Lower leg skin (tissue), 4 donors: ENCODE data around the gene ST6GALNAC3. TPM values are rescaled to one million over a fixed set of nuclear protein-coding genes. Genes with fewer than 3 reads are reported as not detected.

Experiments used
- DNase-seq, 2 donors: peaks; one replicate each; pipeline ENCODE4 v3.0.0-alpha.2; 2019; ENCODE audit warnings: low spot score in 2 of 2
- H3K4me3 ChIP-seq: fragments of 200-600 bp; sonication (generic); 2 replicates; pipeline ENCODE4 v1.5.1; 2017; ENCODE audit warnings: mild to moderate bottlenecking, low read depth; ENCODE audit not compliant: poor library complexity, severe bottlenecking
- POLR2A ChIP-seq, 2 donors: fragments of 450-650 bp; IDR thresholded peaks; one replicate each; pipeline ENCODE4 v1.6.1; 2016 to 2017; ENCODE audit warnings: antibody characterized with exemption in 2 of 2, mild to moderate bottlenecking in 1 of 2, moderate library complexity in 1 of 2
- WGBS, 2 donors: methylation state at CpG; one replicate each; pipeline ENCODE4 v1.1.5; 2018; 5-methylcytosine and 5-hydroxymethylcytosine counted together
- intact Hi-C: fragments of 100-400 bp; cut with DNase I; formaldehyde crosslinking; loops from one replicate; pipeline ENCODE4 v1.15.0; 2023; ENCODE audit warnings: low total_unique reads
- total RNA-seq, 4 donors: library from RNA; depleted of rRNA; stranded (reverse); fragments of >200 nt; gene quantifications; one replicate each; pipeline ENCODE4 v1.1.0, GENCODE V29; 2016
- TF ChIP-seq, protein P1 (sequence below), 3 donors: fragments of 450-650 bp; IDR thresholded peaks; one replicate each; pipeline ENCODE4 v1.5.1; 2016; ENCODE audit warnings: antibody characterized with exemption in 3 of 3, mild to moderate bottlenecking in 3 of 3, moderate library complexity in 2 of 3

The ST6GALNAC3 gene
- total RNA-seq, 4 donors from 2014 or later = 1.5 to 3.8 (median 3.0) TPM

DNA sequence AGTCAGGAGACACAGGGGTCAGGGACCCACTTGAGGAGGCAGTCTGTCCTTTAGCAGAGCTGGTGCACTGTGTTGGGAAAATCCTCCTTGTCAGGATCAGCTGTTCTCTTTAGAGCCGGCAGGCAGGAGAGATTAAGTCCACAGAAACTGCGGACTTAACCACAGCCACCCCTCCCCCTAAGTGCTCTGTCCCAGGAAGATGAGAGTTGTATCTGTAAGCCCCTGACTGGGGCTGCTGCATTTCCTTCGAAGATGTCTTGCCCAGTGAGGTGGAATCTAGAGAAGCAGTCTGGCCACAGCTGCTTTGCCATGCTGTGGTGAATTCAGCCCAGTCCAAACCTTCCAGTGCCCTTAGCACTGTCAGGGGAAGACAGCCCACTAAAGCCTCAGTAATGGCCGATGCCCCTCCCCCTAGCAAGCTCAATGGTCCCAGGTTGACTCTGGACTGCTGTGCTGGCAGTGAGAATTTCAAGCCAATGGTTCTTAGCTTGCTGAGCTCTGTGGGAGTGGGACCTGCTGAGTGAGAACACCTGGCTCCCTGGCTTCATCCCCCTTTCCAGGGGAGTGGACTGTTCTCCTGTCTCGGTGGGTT, 172.8 kb downstream of the ST6GALNAC3 start:
- TF ChIP-seq, protein P1, sequence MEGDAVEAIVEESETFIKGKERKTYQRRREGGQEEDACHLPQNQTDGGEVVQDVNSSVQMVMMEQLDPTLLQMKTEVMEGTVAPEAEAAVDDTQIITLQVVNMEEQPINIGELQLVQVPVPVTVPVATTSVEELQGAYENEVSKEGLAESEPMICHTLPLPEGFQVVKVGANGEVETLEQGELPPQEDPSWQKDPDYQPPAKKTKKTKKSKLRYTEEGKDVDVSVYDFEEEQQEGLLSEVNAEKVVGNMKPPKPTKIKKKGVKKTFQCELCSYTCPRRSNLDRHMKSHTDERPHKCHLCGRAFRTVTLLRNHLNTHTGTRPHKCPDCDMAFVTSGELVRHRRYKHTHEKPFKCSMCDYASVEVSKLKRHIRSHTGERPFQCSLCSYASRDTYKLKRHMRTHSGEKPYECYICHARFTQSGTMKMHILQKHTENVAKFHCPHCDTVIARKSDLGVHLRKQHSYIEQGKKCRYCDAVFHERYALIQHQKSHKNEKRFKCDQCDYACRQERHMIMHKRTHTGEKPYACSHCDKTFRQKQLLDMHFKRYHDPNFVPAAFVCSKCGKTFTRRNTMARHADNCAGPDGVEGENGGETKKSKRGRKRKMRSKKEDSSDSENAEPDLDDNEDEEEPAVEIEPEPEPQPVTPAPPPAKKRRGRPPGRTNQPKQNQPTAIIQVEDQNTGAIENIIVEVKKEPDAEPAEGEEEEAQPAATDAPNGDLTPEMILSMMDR (IDR thresholded peaks at IDR 0.05) = no peak
- no peak for TF ChIP-seq POLR2A (IDR thresholded peaks at IDR 0.05)
- H3K4me3 ChIP-seq = no peak overlapping the region
- intact Hi-C loops = no loop called here
- no peak for DNase-seq
- WGBS, 2 donors = 70 to 72% methylated on average over 5 of the region's 5 CpGs

DNA sequence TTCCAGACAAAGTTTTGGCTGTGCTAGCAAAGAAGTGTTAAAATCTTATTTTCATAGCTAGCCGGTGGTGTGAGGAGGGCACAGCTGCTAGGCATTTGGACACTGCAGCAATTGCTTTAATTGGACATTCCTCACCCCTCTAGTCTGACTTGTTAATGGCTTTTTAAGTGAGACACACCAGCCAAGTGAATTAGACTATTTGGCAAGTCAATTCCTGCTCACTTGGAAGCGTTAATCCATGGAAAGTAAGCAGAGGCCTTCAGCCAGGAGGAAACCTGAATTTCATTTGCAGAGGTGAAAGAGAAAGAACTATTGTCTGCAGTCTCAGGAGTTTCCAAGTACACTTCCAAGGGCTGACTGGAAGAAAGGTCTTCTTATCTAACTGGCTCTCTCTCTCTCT, 175.7 kb downstream of the ST6GALNAC3 start:
- 24 to 36% methylated on average over 2 of the region's 2 CpGs for WGBS, 2 donors
- no peak for DNase-seq
- TF ChIP-seq, protein P1 (IDR thresholded peaks at IDR 0.05) = no peak
- no peak for TF ChIP-seq POLR2A (IDR thresholded peaks at IDR 0.05)
- H3K4me3 ChIP-seq = no peak overlapping the region
- intact Hi-C loops = no loop called here

DNA sequence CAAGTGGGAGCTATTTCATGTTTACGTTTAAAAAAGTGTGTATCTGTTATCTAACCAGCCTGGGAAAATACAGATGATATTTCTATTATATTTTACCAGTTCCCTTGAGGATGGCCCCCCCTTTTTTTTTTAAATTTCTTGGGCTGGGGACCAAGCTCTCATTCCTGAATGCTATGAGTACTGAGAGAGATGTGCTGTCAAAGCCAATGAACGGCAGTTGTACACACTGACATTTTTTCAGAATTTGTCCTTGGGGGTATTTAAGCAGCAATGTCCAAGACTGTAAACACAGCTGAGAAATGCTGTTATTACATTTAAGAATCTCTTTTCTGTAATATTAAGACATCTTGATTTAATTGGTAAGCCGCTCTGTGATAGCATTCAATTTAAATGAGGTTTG, 177.9 kb downstream of the ST6GALNAC3 start:
- H3K4me3 ChIP-seq = no peak overlapping the region
- TF ChIP-seq, protein P1 (IDR thresholded peaks at IDR 0.05) = no peak
- TF ChIP-seq POLR2A (IDR thresholded peaks at IDR 0.05) = no peak
- intact Hi-C loops = no loop called here
- 78 to 79% methylated on average over 3 of the region's 3 CpGs for whole genome bisulfite sequencing, 2 donors
- DNase-seq = no peak

DNA sequence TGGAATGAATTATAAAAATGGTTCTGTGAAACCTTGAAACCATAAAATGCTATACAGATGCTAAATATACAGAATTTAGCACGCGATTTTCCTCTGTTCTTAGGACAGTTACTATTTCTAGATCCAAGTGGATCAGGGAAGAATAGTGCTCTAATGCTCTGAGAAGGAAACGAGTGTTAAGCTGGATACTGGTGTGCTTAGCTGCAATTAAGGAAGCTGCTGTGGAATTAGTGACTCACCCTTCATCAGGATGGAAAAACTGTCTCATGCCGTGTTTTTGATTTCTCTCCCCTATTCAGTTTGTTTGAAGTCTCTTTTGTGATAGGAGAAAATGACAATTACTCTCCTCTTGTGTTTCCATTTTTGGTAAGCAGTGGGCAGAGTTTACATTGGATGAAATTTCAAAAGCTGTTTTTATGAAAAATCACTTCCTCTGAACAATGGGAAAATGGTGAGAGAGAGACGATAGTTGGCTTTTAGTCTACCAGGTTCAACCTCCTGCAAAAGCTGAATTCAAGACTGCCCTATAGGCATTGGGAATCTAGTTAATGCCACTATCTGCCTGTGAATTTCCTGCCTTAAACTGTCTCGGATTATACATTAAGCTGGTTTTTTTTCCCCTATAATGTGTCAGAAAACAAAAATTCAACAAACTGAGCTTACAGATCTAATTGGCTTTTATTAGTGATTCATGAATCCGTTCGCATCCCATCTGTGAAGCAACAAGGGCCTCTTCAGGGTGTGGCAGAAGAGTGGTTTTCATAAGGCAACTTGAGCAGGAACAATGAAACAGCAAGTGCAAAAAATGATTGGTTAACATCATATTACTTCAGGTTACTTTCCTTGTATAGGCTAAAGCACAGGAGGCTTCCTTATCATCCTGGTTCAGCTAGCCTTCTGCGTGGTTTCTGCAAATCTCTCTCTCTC, 179.8 kb downstream of the ST6GALNAC3 start:
- no peak for DNase-seq
- TF ChIP-seq POLR2A (IDR thresholded peaks at IDR 0.05) = no peak
- TF ChIP-seq, protein P1 (IDR thresholded peaks at IDR 0.05) = no peak
- H3K4me3 ChIP-seq = no peak overlapping the region
- whole genome bisulfite sequencing, 2 donors = 50 to 53% methylated on average over 9 of the region's 9 CpGs
- intact Hi-C loops = no loop called here

DNA sequence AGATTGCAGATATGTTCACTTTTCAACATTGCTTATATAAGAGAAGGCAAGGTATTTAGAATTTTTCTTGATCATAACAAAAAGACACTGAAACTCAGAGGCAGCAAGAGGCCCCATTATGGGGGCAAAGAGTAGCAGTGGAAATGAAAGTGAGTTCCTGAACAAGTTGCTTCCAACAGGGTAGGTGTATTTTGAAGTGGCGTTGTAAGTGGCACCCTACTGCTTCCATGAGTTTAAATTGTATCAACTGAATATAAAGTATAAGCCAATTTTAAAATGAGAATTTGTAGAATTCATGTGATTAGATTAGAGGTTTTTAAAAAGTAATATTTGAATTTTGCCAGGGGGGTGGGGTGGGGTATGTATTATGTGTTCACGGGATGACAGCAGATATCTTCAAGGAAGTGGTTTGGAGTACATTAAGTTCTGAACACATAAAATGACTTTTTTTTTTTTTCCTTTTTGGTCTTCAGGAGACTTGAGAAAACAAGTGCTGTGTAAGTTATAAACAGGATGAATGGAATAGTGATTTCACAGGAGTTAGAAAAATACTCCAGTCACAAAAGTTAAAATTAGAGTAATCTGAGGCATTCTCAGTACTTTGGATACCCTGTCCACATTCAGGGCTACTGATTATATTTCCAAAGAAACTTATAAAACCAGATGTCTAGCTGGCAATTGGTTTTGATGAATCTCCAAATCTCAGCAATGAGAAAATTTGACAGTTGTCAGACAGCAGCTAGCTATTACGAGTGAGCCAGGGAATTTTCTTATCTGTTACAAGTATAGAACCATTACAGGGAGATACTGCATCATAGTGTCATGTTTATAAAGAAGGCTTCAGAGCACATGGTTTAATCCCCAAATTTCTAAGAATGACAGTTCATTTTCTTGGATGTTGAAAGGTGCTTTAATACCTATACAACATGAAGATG, 182.0 kb downstream of the ST6GALNAC3 start:
- TF ChIP-seq, protein P1 (IDR thresholded peaks at IDR 0.05) = no peak
- TF ChIP-seq POLR2A (IDR thresholded peaks at IDR 0.05) = no peak
- WGBS, 2 donors = 60 to 70% methylated on average over 3 of the region's 3 CpGs
- intact Hi-C loops = no loop called here

More for the DNA sequence above, 182.0 kb downstream of the ST6GALNAC3 start:
- H3K4me3 ChIP-seq = no peak overlapping the region
- no peak for DNase-seq
